Fibroblast of lung (primary cell): Measurements from ENCODE around the gene SMPD2. TPM values are rescaled to one million over a fixed set of nuclear protein-coding genes. Genes with fewer than 3 reads are reported as not detected.
A peak's percentile ranks its signal among the peaks of the same experiment; 100 is the strongest.

Source experiments
- DNase-seq, 2 donors: peaks; one replicate each; pipeline versions ENCODE4 v3.0.0 to v3.0.0-alpha.2; 2010; ENCODE audit warnings: low read depth in 2 of 2
- H2AFZ ChIP-seq: 2 replicates; pipeline ENCODE4 v1.5.1; 2012; ENCODE audit warnings: low read length, control low read depth, inconsistent platforms
- H3K27ac ChIP-seq: 2 replicates; pipeline ENCODE4 v1.5.1; 2011; ENCODE audit warnings: low read length, control low read depth; ENCODE audit not compliant: insufficient read depth
- H3K27me3 ChIP-seq: 2 replicates; pipeline ENCODE4 v1.5.1; 2011; ENCODE audit warnings: mild to moderate bottlenecking, low read length; ENCODE audit not compliant: control insufficient read depth, insufficient read depth
- H3K36me3 ChIP-seq: 2 replicates; pipeline ENCODE4 v1.5.1; 2011; ENCODE audit warnings: low read length; ENCODE audit not compliant: control insufficient read depth, insufficient read depth
- H3K4me1 ChIP-seq: 2 replicates; pipeline ENCODE4 v1.5.1; 2011; ENCODE audit warnings: low read length; ENCODE audit not compliant: control insufficient read depth, insufficient read depth; ENCODE audit errors: extremely low read depth
- H3K4me2 ChIP-seq: 2 replicates; pipeline ENCODE4 v1.5.1; 2011; ENCODE audit warnings: low read length, control low read depth; ENCODE audit not compliant: insufficient read depth; ENCODE audit errors: extremely low read depth
- H3K4me3 ChIP-seq, 4 experiments: fragments of 200-600 bp in 1 of 4; sonication (generic) in 1 of 4; replicated peaks in 1 of 4; 2 replicates each; pipeline ENCODE4 v1.5.1; 2011 to 2016; ENCODE audit warnings: low read length in 4 of 4, low read depth in 3 of 4, mild to moderate bottlenecking in 3 of 4, control low read depth in 2 of 4, inconsistent platforms in 1 of 4, mixed read lengths in 1 of 4; ENCODE audit not compliant: insufficient read depth in 1 of 4; ENCODE audit errors: control extremely low read depth in 1 of 4
- H3K79me2 ChIP-seq: 2 replicates; pipeline ENCODE4 v1.5.1; 2012; ENCODE audit warnings: mild to moderate bottlenecking, low read length, inconsistent platforms; ENCODE audit not compliant: control insufficient read depth, insufficient read depth
- H3K9ac ChIP-seq: 2 replicates; pipeline ENCODE4 v1.5.1; 2011; ENCODE audit warnings: mild to moderate bottlenecking, low read length, control low read depth; ENCODE audit not compliant: insufficient read depth
- H3K9me3 ChIP-seq: 2 replicates; pipeline ENCODE4 v1.5.1; 2012; ENCODE audit warnings: low read depth, low read length; ENCODE audit not compliant: control insufficient read depth, insufficient read depth
- H4K20me1 ChIP-seq: 2 replicates; pipeline ENCODE4 v1.5.1; 2011; ENCODE audit warnings: low read length; ENCODE audit not compliant: control insufficient read depth, insufficient read depth; ENCODE audit errors: extremely low read depth
- CTCF ChIP-seq, 2 donors: IDR thresholded peaks in 1 of 2; conservative IDR thresholded peaks in 1 of 2; 1 replicate in 1 of 2; 2 replicates in 1 of 2; pipeline ENCODE4 v1.5.1; 2011 to 2012; ENCODE audit warnings: low read length in 2 of 2, control low read depth in 1 of 2, inconsistent platforms in 1 of 2, low read depth in 1 of 2, mild to moderate bottlenecking in 1 of 2
- EZH2 ChIP-seq: IDR thresholded peaks from 2 replicates; pipeline ENCODE4 v1.5.1; 2012; ENCODE audit warnings: low read length, control low read depth, mild to moderate bottlenecking; ENCODE audit errors: missing control alignments
- polyA minus RNA-seq: library from RNA; depleted of rRNA, polyadenylated mRNA; stranded (reverse); fragments of >200 nt; gene quantifications from 2 replicates; pipeline ENCODE4 v1.2.3, GENCODE V29; 2011; ENCODE audit warnings: low replicate concordance
- polyA plus RNA-seq, 2 donors: library from polyadenylated mRNA; depleted of rRNA in 1 of 2; stranded (reverse) in 1 of 2; unstranded in 1 of 2; fragments of >200 nt; gene quantifications; 2 replicates each; pipeline ENCODE4 v1.2.1, GENCODE V29; 2011 to 2012; ENCODE audit warnings: missing spikeins in 1 of 2
- total RNA-seq: library from RNA; depleted of rRNA; stranded (reverse); fragments of >200 nt; gene quantifications from 2 replicates; pipeline ENCODE4 v1.2.1, GENCODE V29; 2014

SMPD2 gene, protein sequence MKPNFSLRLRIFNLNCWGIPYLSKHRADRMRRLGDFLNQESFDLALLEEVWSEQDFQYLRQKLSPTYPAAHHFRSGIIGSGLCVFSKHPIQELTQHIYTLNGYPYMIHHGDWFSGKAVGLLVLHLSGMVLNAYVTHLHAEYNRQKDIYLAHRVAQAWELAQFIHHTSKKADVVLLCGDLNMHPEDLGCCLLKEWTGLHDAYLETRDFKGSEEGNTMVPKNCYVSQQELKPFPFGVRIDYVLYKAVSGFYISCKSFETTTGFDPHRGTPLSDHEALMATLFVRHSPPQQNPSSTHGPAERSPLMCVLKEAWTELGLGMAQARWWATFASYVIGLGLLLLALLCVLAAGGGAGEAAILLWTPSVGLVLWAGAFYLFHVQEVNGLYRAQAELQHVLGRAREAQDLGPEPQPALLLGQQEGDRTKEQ
- 7.9 and 8.2 TPM in 2 replicates for total RNA-seq
- 5.4 and 5.5 TPM in 2 replicates for polyA plus RNA-seq
- polyA plus RNA-seq (2012) = 5.2 and 5.3 TPM in 2 replicates
- 14.0 and 24.2 TPM in 2 replicates for polyA minus RNA-seq

- Histone ChIP-seq H3K36me3 (peaks cover 18% of the 10 kb centered on the region), H3K27me3 (no peaks in the 10 kb centered on the region), H3K4me2 (peak within 1 kb of the TSS; percentile 97), H3K9ac (peak within 1 kb of the TSS; percentile 92), H3K79me2 (no peaks in the 10 kb centered on the region), H2AFZ (peak within 1 kb of the TSS; percentile 89), H3K4me1 (peaks cover 3% of the 10 kb centered on the region), H3K27ac (peak within 1 kb of the TSS; percentile 86), H3K4me3 (peak within 1 kb of the TSS; percentile 70 to 95 (median 81)), H3K9me3 (no peaks in the 10 kb centered on the region), H4K20me1 (no peaks in the 10 kb centered on the region)
- no peak for TF ChIP-seq EZH2
- TF ChIP-seq CTCF (conservative IDR thresholded peaks at IDR 0.05 in 1 of 2, IDR thresholded peaks at IDR 0.05 in 1 of 2; ENCODE audit: low read depth in 1 of 2, low read length in 2 of 2) = peak in 1 of 2 donors; percentile 27
- peak; percentile 86 to 91 for DNase-seq
Measured at GRCh38 chr6:109440331-109441068, at the start of gene SMPD2, which contains the start of gene PPIL6. TSS of gene SMPD2 (plus strand) at chr6:109440724. CDS start at chr6:109441122, 398 bp downstream. TSS of gene PPIL6 (minus strand) at chr6:109440628. CDS start at chr6:109440590, 38 bp downstream.

GRCh38 chr6:109393157-109393885 lies 47.2 kb upstream of the SMPD2 start:
- Histone ChIP-seq H3K4me1 (no peaks in the 10 kb centered on the region), H3K9ac (no peak overlapping the region), H4K20me1 (no peaks in the 10 kb centered on the region), H2AFZ (no peak overlapping the region), H3K36me3 (no peaks in the 10 kb centered on the region), H3K4me2 (no peak overlapping the region), H3K27ac (no peak overlapping the region), H3K79me2 (no peaks in the 10 kb centered on the region), H3K9me3 (no peaks in the 10 kb centered on the region), H3K27me3 (no peaks in the 10 kb centered on the region), H3K4me3 (no peak overlapping the region)
- TF ChIP-seq EZH2 = no peak
- TF ChIP-seq CTCF (conservative IDR thresholded peaks at IDR 0.05 in 1 of 2, IDR thresholded peaks at IDR 0.05 in 1 of 2; ENCODE audit: low read depth in 1 of 2, low read length in 2 of 2) = no peak
- no peak for DNase-seq
